Measurements from ENCODE around the gene PRELID3B.

DNA sequence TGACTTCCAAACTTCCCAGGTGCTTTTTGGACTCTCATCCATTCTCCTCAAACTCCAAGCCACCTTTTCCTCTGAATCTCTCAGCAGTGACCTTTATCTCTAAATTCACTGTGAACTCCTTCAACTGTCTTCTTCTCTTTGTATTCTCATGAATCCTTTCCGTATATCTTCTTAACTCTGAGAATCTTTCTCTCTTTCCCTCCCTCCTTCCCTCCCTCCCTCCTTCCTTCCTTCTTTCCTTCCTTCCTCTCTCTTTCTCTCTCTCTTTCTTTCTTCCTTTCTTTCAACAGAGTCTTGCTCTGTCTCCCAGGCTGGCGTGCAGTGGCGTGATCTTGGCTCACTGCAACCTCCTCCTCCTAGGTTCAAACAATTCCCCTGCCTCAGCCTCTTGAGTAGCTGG, 4.3 kb upstream of the PRELID3B start:
- TF ChIP-seq POLR2AphosphoS5 (IDR thresholded peaks at IDR 0.05; ENCODE audit: low read depth) (no peak), SPI1 (IDR thresholded peaks at IDR 0.05; ENCODE audit: borderline replicate concordance, low read depth) (no peak), GABPA (IDR thresholded peaks at IDR 0.05; ENCODE audit: low read depth) (no peak)
- TF ChIP-seq, protein P1, sequence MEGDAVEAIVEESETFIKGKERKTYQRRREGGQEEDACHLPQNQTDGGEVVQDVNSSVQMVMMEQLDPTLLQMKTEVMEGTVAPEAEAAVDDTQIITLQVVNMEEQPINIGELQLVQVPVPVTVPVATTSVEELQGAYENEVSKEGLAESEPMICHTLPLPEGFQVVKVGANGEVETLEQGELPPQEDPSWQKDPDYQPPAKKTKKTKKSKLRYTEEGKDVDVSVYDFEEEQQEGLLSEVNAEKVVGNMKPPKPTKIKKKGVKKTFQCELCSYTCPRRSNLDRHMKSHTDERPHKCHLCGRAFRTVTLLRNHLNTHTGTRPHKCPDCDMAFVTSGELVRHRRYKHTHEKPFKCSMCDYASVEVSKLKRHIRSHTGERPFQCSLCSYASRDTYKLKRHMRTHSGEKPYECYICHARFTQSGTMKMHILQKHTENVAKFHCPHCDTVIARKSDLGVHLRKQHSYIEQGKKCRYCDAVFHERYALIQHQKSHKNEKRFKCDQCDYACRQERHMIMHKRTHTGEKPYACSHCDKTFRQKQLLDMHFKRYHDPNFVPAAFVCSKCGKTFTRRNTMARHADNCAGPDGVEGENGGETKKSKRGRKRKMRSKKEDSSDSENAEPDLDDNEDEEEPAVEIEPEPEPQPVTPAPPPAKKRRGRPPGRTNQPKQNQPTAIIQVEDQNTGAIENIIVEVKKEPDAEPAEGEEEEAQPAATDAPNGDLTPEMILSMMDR (IDR thresholded peaks at IDR 0.05; ENCODE audit: insufficient read depth, low read length): no peak
- TF ChIP-seq, protein P2, sequence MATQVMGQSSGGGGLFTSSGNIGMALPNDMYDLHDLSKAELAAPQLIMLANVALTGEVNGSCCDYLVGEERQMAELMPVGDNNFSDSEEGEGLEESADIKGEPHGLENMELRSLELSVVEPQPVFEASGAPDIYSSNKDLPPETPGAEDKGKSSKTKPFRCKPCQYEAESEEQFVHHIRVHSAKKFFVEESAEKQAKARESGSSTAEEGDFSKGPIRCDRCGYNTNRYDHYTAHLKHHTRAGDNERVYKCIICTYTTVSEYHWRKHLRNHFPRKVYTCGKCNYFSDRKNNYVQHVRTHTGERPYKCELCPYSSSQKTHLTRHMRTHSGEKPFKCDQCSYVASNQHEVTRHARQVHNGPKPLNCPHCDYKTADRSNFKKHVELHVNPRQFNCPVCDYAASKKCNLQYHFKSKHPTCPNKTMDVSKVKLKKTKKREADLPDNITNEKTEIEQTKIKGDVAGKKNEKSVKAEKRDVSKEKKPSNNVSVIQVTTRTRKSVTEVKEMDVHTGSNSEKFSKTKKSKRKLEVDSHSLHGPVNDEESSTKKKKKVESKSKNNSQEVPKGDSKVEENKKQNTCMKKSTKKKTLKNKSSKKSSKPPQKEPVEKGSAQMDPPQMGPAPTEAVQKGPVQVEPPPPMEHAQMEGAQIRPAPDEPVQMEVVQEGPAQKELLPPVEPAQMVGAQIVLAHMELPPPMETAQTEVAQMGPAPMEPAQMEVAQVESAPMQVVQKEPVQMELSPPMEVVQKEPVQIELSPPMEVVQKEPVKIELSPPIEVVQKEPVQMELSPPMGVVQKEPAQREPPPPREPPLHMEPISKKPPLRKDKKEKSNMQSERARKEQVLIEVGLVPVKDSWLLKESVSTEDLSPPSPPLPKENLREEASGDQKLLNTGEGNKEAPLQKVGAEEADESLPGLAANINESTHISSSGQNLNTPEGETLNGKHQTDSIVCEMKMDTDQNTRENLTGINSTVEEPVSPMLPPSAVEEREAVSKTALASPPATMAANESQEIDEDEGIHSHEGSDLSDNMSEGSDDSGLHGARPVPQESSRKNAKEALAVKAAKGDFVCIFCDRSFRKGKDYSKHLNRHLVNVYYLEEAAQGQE (IDR thresholded peaks at IDR 0.05; ENCODE audit: insufficient replicate concordance, low read depth): no peak

Measured in HL-60 (cell line).